ENCODE measurements around the gene ERGIC1.
A peak's percentile ranks its signal among the peaks of the same experiment; 100 is the strongest.

ERGIC1 gene

DNA sequence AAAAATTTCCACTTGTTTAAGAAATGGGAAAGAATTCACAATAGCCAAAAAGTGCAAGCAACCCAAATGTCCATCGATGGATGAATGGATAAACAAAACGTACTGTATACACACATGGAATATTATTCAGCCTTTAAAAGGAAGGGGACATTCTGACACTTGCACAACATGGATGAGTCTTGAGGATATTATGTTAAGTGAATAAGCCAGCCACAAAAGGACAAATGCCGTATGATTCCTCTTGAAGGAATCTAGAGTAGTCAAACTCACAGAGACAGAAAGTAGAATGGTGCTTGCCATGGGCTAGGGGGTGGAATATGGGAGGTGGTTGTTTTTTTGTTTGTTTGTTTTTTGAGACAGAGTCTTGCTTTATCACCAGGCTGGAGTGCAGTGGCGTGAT, 145.7 kb downstream of the ERGIC1 start:
- in situ Hi-C loops (cut with MboI; ENCODE audit: low pct_unique_long_range_greater_than_20kb, low sequenced_read_pairs), result no loop called here
- no peak for DNase-seq

DNA sequence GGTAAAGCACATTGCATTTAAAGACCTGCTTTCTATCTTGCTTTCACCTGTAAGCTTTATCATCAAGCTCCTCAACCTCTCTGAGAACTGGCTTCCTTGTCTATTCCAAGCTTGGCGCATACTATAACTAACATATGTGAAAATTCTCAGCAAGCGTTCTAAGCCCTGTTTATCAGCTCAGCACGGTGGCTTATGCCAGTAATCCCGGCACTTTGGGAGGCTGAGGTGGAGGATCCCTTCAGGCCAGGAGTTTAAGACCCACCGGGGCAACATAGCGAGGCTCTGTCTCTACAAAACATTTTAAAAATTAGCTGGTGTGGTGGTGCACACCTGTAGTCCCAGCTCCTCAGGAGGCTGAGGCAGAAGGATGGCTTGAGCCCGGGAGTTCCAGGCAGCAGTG, 147.9 kb downstream of the ERGIC1 start:
- no peak for DNase-seq
- in situ Hi-C loops (cut with MboI; ENCODE audit: low pct_unique_long_range_greater_than_20kb, low sequenced_read_pairs), result no loop called here

DNA sequence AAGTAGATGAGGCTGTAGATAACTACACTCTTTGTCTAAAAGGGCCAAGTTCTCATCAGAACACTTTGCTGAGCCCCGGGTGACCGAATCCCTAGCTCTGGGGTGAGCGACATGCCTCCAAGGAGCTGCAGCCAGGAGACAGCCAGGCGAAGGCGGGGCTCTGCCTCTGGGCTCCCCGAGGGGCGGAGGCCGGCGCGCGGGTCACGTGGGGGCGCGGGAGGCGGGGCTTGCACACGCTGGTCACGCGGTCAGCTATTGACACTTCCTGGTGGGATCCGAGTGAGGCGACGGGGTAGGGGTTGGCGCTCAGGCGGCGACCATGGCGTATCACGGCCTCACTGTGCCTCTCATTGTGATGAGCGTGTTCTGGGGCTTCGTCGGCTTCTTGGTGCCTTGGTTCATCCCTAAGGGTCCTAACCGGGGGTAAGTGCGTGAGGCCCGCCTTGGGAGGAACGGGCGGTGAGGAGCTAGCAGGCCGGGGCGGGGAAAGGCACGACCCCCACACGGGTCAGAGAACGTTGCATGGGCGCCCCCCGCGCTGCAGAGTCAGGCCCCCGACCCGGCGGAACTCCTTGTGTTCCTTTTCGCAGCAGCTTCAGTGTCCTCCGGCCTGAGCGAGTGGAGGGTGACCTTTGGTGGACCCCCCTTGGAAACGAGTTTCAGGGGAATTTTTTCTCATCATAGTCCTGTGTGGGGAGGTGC, 149.6 kb downstream of the ERGIC1 start, which contains the start of gene ATP6V0E1:
TSS of gene ATP6V0E1 (plus strand) at position 230 of the 702 bp plus-strand sequence. CDS start at position 320, 90 bp downstream.
- in situ Hi-C loops (cut with MboI; ENCODE audit: low pct_unique_long_range_greater_than_20kb, low sequenced_read_pairs), result no loop called here
- peak; percentile 96 for DNase-seq

DNA sequence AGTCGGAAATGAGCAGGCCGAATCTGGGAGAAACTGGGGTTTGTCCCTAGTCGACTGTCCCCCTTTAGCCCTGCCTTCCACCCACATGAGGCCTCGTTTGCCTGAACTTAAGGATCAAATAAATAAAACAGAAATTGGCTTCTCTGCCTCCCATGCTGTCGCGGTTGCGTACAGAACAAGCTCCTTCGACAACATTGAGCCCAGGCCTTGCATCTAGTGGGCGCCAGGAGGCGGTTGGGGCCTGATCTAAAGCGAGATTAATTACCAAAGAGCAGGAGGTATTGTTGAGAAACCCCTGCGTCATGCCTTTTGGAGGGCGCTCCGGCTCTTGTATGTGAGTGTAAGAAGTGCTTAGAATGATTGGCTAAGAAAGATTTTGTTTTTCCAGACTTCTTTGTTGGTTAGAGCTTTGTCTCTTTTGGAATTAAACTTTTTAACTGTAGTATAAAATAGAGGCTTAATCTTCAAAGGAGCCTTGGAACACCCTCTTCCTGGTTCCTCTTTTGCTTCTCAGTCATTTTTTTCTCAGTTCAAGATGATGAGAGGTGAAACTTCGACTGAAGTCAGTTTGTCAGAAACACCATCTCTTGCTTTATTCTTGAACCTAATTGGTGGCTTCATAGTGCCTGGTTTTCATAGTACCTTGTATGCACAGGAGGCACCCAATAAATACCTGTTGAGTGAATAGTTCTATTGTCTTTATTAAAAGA, 150.3 kb downstream of the ERGIC1 start:
- in situ Hi-C loops (cut with MboI; ENCODE audit: low pct_unique_long_range_greater_than_20kb, low sequenced_read_pairs), result no loop called here
- peak; percentile 89 for DNase-seq

DNA sequence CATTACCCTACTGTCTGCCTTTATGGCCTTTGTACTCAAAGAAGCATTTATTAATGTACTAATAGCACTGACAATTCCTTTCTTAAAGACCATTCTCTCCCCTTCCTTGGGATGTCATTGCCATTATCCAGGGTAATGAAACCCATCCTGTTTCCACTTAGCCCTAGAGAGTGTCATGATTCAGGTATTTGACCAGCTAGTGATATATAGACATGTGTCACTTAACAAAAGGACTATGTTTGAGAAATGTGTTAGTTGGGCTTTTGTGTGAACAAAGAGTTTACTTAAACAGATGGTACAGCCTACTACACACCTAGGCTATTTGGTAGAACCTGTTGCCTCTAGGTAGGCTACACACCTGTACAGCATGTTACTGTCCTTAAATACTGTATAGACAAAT, 151.5 kb downstream of the ERGIC1 start:
- in situ Hi-C loops (cut with MboI; ENCODE audit: low pct_unique_long_range_greater_than_20kb, low sequenced_read_pairs), result no loop called here
- DNase-seq, result no peak

DNA sequence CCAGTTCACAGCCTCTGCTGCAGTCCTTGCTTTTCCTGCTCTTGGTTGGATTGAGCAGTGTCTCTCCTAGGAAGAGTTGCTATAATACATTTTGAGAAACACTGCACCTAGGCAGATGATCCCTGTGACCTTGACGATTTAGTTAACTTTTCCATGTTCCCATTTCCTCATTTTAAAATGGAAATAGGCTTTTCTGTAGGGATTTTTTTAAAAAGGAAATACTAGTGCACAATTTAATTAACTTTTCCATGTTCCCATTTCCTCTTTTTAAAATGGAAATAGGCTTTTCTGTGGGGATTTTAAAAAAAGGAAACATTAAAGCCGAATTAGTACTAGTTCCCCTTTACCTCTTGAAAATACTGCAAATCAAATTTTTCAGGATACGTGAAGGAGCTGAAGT, 154.2 kb downstream of the ERGIC1 start:
- in situ Hi-C loops (cut with MboI; ENCODE audit: low pct_unique_long_range_greater_than_20kb, low sequenced_read_pairs), result no loop called here
- DNase-seq, result no peak

DNA sequence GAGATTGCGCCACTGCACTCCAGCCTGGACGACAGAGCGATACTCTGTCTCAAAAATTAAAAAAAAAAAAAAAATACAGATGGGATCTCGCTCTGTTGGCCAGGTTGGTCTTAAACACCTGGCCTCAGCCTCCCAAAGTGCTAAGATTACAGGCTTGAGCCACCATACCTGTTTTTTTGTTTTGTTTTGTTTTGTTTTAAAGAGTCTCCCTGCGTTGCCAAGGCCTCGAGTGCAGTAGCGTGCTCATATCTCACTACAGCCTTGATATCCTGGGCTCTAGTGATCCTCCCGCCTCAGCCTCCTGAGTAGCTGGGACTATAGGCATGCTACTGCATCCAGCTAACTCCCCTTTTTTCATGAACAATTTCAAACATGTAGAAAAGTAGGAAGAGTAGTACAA, 156.7 kb downstream of the ERGIC1 start:
- DNase-seq, result no peak
- in situ Hi-C loops (cut with MboI; ENCODE audit: low pct_unique_long_range_greater_than_20kb, low sequenced_read_pairs), result no loop called here

DNA sequence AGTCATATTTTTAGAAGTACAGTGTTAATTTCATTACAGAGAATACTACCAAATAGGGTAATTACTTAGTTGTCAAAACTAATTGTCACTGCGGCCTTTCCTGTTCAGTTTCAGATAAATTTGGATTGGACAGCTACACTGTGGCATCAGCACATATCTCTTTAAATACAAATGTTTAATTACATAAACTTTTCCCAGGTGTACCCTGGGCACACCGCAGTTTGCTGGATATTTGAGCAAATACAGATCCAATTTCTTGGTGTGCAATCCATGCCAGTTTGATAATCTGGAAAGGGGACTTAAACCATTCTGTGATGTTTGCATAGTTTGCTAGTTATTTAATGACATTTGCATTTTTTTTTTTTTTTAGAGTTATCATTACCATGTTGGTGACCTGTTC, 160.4 kb downstream of the ERGIC1 start:
- no peak for DNase-seq
- in situ Hi-C loops (cut with MboI; ENCODE audit: low pct_unique_long_range_greater_than_20kb, low sequenced_read_pairs), result no loop called here

DNA sequence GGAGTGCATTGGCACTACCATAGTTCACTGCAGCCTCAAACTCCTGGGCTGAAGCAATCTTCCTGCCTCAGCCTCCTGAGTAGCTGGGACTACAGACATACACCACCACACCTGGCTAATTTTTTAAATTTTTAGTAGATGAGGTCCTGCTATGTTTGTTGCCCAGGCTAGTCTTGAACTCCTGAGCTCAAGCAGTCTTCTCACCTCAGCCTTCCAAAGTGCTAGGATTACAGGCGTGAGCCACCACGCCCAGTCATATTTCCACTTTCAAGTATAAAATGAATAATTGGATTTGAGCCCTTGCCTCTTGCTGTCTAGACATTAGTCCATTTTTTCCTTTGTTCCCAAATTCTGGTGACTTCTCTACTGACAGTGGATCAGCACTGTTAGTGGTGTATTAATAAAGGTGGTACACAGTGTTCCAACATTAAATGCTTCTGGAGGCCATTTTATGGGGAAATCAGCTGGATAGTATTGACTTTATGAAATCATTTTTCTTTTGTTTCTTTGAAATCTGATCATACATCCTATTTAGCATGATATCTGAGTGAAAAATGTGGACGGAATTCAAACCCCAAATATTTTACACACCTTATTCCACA, 165.4 kb downstream of the ERGIC1 start:
- in situ Hi-C loops (cut with MboI; ENCODE audit: low pct_unique_long_range_greater_than_20kb, low sequenced_read_pairs), result no loop called here
- DNase-seq, result no peak

DNA sequence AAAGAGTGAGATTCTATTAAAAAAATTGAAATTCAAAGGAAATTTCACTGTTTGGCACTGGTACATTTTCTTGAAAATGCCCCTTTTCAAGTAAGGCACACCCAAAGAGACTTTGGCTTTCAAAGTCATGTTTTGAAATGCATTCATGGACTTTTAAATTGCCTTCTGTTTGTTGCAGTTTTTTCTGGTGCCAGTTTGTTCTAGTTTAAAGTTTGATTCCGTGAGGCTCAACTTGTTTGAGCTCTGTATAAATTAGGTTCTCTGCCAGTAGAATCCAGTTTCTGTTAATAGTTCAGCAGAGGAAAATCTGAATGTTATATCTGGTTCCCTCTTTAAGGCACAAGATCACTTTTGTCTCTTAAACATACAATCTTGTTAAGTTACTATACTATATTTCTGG, 165.9 kb downstream of the ERGIC1 start:
- in situ Hi-C loops (cut with MboI; ENCODE audit: low pct_unique_long_range_greater_than_20kb, low sequenced_read_pairs), result no loop called here

DNA sequence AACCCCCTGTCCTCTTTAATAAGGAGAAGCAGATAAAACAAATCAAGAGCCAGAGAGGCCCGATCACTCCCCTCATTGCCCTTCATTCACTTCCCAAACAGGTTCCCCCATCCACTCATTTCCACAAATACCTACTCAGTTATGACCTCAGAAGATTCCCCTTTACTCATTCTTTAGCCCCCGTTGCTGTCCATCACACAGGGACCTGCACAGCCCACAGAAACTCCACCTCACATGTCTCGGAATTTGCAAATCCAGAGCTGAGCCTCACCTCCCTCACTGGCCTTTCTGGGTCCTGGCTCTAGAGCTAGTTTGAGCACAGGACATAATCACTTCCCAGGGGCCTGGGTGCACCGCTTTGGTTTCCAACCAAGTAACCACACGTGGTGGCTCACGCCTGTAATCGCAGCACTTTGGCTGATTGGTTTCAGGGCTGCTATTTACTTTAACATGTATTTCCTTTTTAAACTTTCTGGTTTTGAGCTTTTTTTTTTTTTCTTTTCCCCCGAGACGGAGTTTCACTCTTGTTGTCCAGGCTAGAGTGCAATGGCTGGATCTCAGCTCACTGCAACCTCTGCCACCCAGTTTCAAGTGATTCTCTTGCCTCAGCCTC, 167.3 kb downstream of the ERGIC1 start:
- DNase-seq, result no peak
- in situ Hi-C loops (cut with MboI; ENCODE audit: low pct_unique_long_range_greater_than_20kb, low sequenced_read_pairs), result no loop called here

More for the DNA sequence above, 165.9 kb downstream of the ERGIC1 start:
- no peak for DNase-seq
